Epithelial cell of esophagus (primary cell): ENCODE results near the gene LIFR.

Experiments used
- DNase-seq: peaks from one replicate; pipeline ENCODE4 v3.0.0; 2010; ENCODE audit warnings: low read depth
- H3K4me3 ChIP-seq: 2 replicates; pipeline ENCODE4 v1.5.1; 2011; ENCODE audit warnings: mild to moderate bottlenecking, low read length, control low read depth
- TF ChIP-seq, protein P1 (sequence below): IDR thresholded peaks from 2 replicates; pipeline ENCODE4 v1.5.1; 2011; ENCODE audit warnings: low read depth, mild to moderate bottlenecking, low read length, control low read depth, inconsistent platforms; ENCODE audit not compliant: insufficient read depth; ENCODE audit errors: missing control alignments

The LIFR gene

DNA sequence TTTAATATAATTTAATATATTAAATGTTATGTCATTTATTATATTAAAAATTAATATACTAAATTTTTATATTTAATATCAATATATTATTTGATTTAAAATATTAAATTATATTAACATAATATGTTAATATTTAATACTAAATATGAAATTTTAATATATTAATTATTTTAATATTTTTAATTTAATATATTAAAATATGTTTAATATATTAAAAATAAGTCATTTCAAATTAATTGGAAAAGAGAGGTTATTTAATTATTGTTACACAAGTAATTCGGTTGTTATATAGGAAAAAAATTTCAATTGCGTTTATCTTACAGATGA lies 114.2 kb downstream of the LIFR start:
- no peak for DNase-seq
- TF ChIP-seq, protein P1, sequence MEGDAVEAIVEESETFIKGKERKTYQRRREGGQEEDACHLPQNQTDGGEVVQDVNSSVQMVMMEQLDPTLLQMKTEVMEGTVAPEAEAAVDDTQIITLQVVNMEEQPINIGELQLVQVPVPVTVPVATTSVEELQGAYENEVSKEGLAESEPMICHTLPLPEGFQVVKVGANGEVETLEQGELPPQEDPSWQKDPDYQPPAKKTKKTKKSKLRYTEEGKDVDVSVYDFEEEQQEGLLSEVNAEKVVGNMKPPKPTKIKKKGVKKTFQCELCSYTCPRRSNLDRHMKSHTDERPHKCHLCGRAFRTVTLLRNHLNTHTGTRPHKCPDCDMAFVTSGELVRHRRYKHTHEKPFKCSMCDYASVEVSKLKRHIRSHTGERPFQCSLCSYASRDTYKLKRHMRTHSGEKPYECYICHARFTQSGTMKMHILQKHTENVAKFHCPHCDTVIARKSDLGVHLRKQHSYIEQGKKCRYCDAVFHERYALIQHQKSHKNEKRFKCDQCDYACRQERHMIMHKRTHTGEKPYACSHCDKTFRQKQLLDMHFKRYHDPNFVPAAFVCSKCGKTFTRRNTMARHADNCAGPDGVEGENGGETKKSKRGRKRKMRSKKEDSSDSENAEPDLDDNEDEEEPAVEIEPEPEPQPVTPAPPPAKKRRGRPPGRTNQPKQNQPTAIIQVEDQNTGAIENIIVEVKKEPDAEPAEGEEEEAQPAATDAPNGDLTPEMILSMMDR: no peak
- no peak overlapping the region for H3K4me3 ChIP-seq

DNA sequence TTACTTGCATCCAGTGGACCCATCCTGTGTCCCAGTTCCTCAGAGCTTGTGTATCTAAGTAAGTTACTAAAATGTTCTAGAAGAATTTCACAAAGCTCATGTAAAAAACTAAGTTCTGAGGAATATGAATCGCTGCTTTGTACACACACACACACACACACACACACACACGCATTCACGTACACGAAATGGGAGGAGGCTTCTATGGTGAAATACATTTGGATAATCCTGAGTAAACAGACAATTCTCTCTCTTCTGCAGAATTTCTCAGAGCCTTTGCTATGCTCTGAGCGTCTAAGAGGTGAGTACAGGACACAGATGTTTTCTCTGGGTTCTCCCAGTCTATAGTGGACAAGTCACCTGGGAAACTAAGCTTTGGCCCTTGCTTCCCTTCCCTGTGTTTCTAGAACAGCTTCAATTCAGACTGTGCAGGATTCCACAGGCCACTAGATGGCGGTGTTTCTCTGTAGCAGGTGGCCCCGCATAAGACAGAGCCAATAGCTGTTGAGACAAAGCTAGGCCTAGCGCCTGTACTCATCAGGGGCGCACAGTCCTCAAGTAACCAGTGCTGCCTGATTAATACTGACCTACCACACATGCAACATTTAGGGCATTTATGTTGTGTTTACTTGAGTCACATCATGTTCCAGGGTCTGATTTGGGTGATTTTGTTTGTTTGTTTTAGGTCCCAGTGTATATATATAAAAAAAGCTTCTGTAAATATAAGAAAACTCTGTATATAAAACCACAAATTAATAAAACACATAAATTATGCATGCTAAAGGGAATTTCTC lies 114.8 kb downstream of the LIFR start:
- TF ChIP-seq, protein P1: peak; percentile 98
- no peak overlapping the region for H3K4me3 ChIP-seq
- DNase-seq: peak; percentile 90

DNA sequence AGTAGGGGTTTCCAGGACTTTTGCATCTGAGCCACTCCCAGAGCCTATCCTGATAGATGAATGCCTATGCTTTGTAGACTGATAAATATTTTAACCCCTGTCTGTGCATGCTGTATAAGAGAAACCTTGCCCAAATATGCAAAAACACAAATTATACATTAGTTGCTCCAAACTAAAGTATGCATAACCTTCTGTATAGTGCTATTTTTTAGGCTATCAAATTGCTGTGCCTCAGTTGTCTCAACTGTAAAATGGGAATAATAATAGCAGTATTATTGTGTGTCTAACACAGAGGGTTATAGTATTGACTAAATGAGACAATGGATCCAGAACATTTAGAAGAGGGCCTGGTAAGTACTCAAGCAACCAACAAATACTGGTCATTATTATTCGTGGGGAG lies 117.7 kb downstream of the LIFR start:
- H3K4me3 ChIP-seq: no peak overlapping the region
- no peak for DNase-seq
- TF ChIP-seq, protein P1: no peak

DNA sequence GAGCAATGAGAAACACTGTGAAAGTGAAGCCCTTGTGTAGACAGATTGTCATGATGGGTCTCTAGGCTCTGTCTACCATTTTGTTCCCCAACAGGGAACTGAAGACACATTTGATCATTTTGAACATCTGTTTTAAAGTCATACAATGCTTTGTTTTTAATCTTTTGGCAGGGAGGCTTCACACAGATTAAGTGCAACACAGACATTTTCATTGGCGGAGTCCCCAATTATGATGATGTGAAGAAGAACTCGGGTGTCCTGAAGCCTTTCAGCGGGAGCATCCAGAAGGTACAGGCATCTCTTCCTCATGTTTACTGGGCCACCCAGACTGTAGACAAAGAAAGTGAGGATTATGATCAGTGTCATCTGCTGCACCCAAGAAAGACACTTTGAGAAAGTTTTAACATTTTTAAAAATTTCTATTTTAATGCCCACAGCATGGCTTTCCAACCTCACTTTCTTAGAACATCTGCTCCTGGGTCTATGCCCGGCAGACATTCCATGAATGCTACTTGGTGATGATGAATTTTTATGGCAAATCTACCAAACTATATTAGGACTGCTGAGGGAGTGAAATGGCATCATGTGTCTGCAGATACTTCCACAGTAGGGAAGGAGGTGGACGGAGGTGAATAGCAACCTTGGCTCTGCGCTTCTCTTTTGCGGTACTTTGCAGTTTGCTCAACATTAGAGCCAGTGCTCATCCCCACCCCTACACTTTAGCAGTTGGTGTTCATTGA lies 121.3 kb downstream of the LIFR start:
- DNase-seq: no peak
- no peak overlapping the region for H3K4me3 ChIP-seq
- TF ChIP-seq, protein P1: no peak

DNA sequence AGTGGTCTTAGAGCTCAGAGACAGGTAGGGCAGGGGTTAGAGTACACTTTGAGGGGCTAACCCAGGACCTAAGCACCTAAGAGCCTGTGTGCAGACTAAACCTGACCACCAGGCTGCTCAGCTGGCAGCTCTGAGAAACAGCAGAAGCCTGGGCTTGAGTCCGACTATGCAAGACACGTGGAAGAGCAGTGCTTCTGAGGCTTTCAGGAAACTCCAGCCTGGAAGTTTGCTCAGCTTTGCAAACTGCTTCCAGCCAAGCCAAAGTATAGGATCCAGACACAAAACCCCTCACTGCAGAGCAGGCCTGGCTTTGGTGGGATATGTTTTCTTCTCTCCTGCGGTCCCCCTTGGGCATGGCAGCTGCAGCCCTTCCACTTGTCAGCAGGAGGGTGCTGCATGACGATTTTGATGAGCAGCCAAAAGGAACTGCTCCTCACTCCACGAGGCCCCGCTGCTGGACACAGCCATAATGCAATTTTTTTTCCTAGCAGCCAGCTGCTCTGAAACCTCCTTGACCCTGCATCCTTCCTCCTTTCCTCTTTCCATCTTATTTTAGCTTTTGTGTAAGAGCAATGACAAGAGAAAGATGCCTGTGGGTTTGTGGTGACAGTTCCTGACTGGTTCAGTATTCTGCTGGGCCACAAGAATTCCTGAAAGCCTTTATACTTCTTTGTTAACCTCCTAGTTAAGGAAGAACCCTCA lies 123.1 kb downstream of the LIFR start:
- no peak overlapping the region for H3K4me3 ChIP-seq
- TF ChIP-seq, protein P1: no peak
- no peak for DNase-seq

DNA sequence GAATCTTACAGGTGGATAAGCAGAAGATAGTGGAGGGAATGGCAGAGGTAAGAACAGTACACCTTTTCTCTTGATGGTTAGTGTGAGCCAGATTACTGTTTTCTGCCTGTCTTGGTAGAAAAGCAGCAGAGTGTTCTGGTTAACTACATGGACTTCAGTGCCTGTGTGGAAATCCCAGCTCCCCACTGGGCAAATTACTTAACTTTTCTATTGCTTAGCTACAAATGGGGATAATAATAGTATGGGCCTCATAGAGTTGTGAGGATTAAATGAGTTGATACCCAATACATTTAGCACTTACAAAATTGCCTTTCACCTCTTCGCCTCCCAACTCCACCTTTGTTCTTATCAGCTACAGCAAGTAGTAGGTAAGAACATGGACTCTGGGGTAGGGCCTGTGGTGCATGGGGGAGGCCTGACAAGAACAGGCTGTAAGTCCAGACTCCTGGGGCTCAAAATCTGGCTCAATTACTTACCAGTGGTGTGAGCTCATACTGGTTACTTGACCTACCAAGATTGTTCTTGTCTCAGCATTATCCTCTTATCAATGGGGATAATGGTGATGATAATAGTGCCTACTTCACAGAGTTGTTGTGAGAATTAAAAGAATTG lies 125.1 kb downstream of the LIFR start:
- TF ChIP-seq, protein P1: no peak
- DNase-seq: no peak

More for the DNA sequence above, 125.1 kb downstream of the LIFR start:
- no peak overlapping the region for H3K4me3 ChIP-seq
